DMS53 treated with DMSO at 0.1 percent for 48 hours (cell line): Measurements from ENCODE around the gene CDRT4.
"Not testable (repeated sequence)": the region's sequence is repeated elsewhere in the genome, so short reads cannot be mapped to it uniquely, and the experiment has no call there.

ENCODE experiments used
- DNase-seq: peaks from one replicate; lab custom pipeline; 2025; ENCODE audit not compliant: unreplicated experiment; lab: John Stamatoyannopoulos, UW

The CDRT4 gene

GRCh38 chr17:15467592-15467991 is at the start of gene CDRT4:
CDRT4 (minus strand) TSS chr17:15467621; CDS start chr17:15440238, 27,383 bp downstream.
- no peak for DNase-seq

DNA sequence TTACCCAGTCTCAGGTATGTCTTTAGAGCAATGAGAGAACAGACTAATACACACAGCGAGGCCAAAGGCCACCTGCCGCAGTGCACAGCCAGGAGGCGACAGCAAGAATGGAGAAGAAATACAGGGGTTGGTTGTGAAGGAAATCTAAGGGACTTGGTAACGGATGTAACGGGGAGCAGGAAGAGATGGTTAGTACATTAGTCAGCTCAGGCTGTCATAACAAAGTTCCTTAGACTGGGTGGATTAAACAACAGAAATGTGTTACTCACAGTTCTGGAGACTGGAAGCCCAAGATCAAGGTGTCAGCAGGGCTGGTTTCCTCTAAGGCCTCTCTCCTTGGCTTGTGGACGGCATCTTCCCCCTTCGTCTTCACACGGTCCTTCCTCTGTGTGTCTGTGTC is 48.7 kb upstream of the CDRT4 start:
- no peak for DNase-seq

DNA sequence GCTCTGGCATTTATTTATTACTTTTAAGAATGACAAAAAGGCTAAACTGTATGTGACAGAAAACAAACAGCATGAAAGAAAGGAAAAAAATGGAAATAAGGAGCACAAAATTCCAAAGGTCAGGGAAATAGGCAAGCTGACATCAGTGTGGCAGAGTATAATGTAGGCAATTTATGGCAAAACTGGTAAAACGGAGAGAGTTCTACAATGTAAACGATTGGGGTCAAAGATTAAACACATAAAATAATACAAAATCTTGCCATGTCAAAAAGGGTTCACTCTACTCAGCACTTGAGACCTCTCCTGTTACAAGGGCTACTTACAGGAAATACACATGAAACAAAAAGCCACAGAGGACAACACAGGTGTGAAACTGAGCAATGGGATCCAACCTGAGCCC is 47.0 kb upstream of the CDRT4 start:
- DNase-seq, result no peak

- DNase-seq, result no peak
These were observed 46.5 kb upstream of the CDRT4 start for GRCh38 chr17:15513856-15514459.

DNA sequence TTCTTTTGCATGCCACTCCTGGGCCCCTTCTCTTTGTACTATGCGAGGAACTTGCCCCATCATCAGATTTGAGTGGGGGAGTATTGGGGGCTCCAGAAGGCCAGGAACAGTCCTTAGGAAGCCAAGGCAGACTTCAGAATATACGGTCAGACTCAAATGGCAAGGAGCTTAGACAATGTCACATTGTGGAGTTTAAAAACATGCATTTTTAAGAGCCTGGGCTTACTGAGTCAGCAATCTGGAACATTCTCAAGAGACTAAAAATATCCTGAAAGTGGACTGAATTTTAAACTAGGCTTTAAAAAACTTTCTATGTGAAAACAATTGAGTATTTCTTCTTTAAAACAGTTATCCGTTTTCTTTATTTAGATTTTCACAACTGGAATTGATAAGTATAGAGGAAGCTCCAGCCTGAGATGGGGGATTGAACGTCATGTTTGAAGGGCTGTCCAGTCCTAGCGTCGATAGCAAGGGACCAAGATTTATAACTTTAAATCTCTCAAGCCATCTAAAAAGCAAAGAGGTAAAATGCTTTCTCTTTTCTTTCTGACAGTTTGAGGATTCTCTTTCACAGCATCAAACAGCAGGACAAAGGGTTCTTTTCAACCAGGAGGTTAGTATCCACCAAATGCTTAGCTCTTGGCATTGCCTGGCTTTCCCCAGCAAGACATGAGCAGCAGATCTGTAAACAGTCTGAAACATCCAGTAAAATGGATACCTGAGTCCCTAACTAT is 45.8 kb upstream of the CDRT4 start:
- no peak for DNase-seq

DNA sequence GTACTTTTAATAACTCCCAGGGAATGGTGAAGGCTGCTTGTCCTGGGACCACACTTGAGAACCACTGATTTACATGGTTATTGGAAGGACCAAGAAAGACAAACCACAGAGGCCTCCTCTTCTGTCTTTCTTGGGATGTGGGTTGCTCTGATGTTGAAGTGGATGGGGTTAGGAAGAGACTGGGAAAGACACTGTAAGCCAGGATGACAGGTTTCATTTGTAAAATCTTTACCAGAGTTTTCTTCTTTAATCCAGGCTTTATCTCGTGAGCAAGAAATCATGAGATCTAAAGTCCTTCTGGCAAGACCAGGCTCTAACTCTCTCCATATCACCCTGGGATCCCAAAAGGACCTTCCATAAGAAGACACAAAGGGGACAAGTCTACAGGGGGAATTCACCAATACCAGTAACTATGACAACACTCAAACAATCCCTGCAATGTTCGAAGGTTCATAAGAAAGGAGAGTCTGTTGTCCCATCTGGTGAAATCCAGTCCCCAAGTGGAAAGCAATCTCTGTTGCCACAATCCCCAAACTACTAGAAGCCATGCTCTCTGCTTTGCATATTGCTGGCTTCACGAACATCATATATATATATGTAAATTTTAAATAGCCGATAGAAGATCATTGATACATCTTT is 44.8 kb upstream of the CDRT4 start:
- DNase-seq, result no peak

DNA sequence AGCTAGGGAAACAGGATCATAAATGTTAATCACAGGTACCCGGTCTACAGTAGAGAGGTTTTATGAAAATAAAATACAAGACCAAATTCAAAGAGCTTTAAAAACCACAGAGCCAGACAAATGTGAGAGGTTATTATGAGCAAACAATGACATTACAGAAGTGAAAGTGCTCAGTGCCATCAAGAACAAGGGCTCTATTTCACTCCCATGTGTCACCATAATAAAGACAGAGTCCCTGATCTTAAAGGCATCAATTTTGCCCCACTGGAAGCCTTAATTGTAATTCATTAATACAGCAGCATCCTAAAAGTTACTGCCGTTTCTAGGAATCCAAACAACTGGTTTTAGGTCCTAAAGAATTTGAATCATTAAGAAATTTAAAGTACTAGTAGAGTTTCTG is 43.7 kb upstream of the CDRT4 start:
- DNase-seq, result no peak

- no peak for DNase-seq
These were observed 42.9 kb upstream of the CDRT4 start for GRCh38 chr17:15510361-15510760.

- DNase-seq, result no peak
These were observed 41.7 kb upstream of the CDRT4 start for GRCh38 chr17:15509095-15509494.

GRCh38 chr17:15508466-15508865 is 41.0 kb upstream of the CDRT4 start:
- no peak for DNase-seq

DNA sequence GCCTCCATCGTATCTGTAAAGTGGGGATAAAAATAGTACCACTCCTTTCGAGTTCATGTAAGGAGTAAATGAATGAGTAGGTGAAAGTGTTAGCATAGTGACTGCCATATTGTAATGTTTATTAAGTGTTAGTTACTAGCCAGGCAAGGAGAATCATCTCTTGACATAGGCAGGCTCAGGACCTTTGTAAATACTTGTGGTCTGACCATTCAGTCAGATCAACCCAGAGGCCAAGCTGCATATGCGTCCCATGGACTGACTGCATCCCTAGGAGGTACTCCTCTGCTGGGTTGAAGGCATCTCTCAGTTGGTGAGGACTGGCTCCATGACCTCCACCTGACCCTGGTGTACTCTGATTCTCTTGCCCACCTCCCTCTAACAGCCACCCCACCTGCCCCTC is 40.5 kb upstream of the CDRT4 start:
- DNase-seq, result no peak

- no peak for DNase-seq
These were observed 39.6 kb upstream of the CDRT4 start for GRCh38 chr17:15507001-15507400.

- not testable (repeated sequence) for DNase-seq
These were observed 38.3 kb upstream of the CDRT4 start for GRCh38 chr17:15505708-15506107.

DNA sequence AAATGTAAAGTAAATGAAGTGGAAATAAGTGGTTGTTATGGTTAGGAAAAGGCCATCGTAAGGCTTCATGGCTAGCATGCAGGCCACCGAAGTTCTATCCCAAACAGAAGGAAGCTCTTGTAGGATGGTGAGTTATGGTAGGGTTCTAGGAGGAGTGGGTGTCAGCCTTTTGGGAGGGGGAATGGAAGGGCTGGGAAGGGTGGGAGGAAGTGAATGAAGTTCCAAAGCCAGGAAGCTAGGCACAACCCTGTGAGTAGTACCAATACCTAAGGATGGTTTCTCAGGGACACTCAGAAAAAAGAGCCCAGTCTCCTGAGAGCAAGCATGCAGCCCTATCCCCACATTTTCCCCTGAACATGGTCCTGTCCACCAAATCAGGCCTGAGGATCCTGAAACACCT is 36.3 kb upstream of the CDRT4 start:
- DNase-seq, result no peak

- DNase-seq, result peak; percentile 1
These were observed 35.1 kb upstream of the CDRT4 start for GRCh38 chr17:15502369-15503112.

DNA sequence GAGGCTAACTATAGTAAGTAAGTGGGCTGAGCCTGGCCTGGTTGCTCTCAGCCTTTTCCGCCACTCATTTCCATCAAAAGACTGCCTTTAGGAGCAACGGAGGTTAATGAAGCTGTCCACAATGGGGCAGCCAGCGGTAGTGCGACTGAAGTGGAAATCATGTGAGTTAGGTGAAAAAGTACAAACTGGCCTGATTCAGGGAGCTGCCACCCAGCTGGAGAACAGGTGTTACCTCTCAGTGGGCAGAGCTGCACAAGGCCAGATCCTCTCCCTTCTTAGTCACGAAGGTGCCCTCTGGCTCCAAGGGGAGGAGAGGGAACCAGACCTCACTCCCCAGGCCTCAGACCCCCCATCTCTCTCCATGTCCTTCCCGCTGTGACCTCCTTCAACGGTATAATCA is 34.4 kb upstream of the CDRT4 start:
- no peak for DNase-seq

DNA sequence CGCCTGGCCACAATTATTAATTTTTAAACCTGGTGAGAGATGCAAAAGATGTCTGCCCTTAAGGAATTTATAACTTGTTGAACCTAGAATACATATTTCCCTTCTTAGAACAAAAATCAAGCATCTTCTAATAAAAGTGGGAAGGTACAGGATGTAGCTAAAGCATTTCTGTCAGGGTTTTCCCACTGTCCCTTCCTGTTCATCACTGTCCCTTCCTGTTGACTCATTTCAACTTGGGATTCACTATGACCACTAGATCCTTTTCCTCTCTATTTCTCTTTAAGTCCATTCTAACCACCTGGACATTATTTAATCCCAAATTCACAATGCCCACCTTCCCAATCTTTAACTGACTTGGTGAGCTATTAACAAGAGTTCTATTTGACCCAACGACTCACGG is 33.9 kb upstream of the CDRT4 start:
- DNase-seq, result no peak

- DNase-seq, result no peak
These were observed 30.7 kb upstream of the CDRT4 start for GRCh38 chr17:15498107-15498506.

DNA sequence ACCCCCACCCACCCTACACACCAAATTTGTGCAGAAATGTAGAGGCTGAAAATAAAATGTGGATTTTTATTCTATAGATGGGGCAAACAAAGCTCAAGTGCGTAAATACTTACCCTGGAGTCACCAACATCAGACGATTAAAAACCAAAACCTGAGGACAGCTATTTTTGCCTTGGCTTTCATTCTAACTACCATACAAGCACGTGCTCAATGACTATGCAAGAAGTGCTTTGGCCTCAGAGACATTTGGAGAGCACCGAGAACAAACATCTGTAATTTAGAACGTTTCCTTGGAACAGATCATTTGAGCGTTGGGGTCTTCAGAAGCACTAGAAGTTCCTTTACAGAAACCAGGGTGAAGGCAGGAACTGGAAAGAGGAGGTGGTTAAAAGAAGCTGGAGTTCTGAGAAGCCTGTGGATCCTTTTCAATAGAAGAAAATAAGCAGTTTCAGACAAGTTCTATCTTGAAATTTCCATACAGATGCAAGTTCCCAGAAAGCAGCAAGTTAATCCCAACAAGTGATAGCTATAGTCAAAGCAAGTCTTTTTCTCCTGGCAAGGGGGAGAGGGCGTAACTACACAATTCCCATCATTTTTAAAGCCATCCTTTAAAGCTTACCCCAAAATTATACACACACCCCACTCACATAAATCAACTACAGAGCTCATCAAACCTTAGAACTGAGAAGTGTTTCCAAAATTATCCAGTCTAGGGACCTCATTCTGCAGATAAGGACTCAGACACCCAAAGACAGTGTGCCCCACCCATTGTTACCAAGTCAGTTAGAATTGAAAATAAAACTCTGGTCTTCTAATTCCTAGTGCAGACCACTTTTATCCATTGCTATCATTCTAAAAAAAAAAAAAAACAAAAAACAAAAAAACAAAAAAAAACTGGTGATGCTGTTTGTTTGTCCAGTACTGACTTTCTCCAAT is 29.6 kb upstream of the CDRT4 start:
- no peak for DNase-seq

GRCh38 chr17:15494821-15495220 is 27.4 kb upstream of the CDRT4 start:
- no peak for DNase-seq

GRCh38 chr17:15493693-15494035 is 26.2 kb upstream of the CDRT4 start:
- no peak for DNase-seq
